OCI-LY7 (cell line): ENCODE data around the gene SERPINE2. TPM values are rescaled to one million over a fixed set of nuclear protein-coding genes. Genes with fewer than 3 reads are reported as not detected.
"Not testable (repeated sequence)": the region's sequence is repeated elsewhere in the genome, so short reads cannot be mapped to it uniquely, and the experiment has no call there.

Experiments
- BruUV-seq: library from RNA; stranded (reverse); fragments of 400-500 nt; replicated peaks from 2 replicates; lab custom pipeline; 2021; lab: Mats Ljungman, UMichigan
- CTCF ChIA-PET: fragments of 300-600 bp; sonication (Branson Sonifier 250); formaldehyde crosslinking; loops from one replicate; lab custom pipeline; 2022; ENCODE audit warnings: antibody characterized with exemption; ENCODE audit not compliant: unreplicated experiment; lab: Charles Lee
- POLR2A ChIA-PET: fragments of 300-600 bp; sonication (Branson Sonifier 250); formaldehyde crosslinking; loops from one replicate; lab custom pipeline; 2022; ENCODE audit warnings: antibody characterized with exemption; lab: Charles Lee
- DNase-seq: peaks from one replicate; pipeline ENCODE4 v3.0.0-alpha.2; 2015; ENCODE audit warnings: low spot score
- H2AFZ ChIP-seq: fragments of 200-600 bp; sonication (generic), shearing (Covaris generic); 2 replicates; pipeline ENCODE4 v1.6.1; 2014; ENCODE audit warnings: mild to moderate bottlenecking, antibody characterized with exemption, low read length, moderate library complexity
- H3K27ac ChIP-seq: fragments of 200-600 bp; sonication (generic); 2 replicates; pipeline ENCODE4 v1.5.1; 2014; ENCODE audit warnings: mixed run types, low read depth, mild to moderate bottlenecking, moderate library complexity, low read length, inconsistent platforms; ENCODE audit not compliant: poor library complexity, severe bottlenecking
- H3K36me3 ChIP-seq: fragments of 200-600 bp; sonication (generic); 2 replicates; pipeline ENCODE4 v1.6.1; 2014; ENCODE audit warnings: mild to moderate bottlenecking, antibody characterized with exemption, low read length, moderate library complexity, mixed read lengths; ENCODE audit not compliant: insufficient read depth
- H3K4me1 ChIP-seq: fragments of 200-600 bp; sonication (generic); 2 replicates; pipeline ENCODE4 v1.5.1; 2014; ENCODE audit warnings: mild to moderate bottlenecking, low read length; ENCODE audit not compliant: insufficient read depth, poor library complexity, severe bottlenecking
- H3K4me2 ChIP-seq: fragments of 200-600 bp; sonication (generic); 2 replicates; pipeline ENCODE4 v1.6.1; 2014; ENCODE audit warnings: mild to moderate bottlenecking, low read length
- H3K4me3 ChIP-seq: fragments of 200-600 bp; sonication (generic); 2 replicates; pipeline ENCODE4 v1.5.1; 2014; ENCODE audit warnings: mild to moderate bottlenecking, low read depth, low read length; ENCODE audit not compliant: poor library complexity, severe bottlenecking
- H3K79me2 ChIP-seq: fragments of 200-600 bp; sonication (generic); 2 replicates; pipeline ENCODE4 v1.6.1; 2016; ENCODE audit warnings: low read depth, mild to moderate bottlenecking, low read length, moderate library complexity, mixed read lengths; ENCODE audit not compliant: insufficient read depth
- H3K9me2 ChIP-seq: fragments of 200-600 bp; sonication (generic); 2 replicates; pipeline ENCODE4 v1.6.1; 2016; ENCODE audit warnings: mild to moderate bottlenecking, low read length, mixed read lengths; ENCODE audit not compliant: insufficient read depth
- H3K9me3 ChIP-seq: fragments of 200-600 bp; sonication (generic); 2 replicates; pipeline ENCODE4 v1.6.1; 2014; ENCODE audit warnings: mild to moderate bottlenecking, mixed run types, low read length, mixed read lengths
- H4K20me1 ChIP-seq: fragments of 200-600 bp; sonication (generic); 2 replicates; pipeline ENCODE4 v1.6.1; 2014; ENCODE audit warnings: mild to moderate bottlenecking, antibody characterized with exemption, low read length, moderate library complexity, mixed read lengths; ENCODE audit not compliant: insufficient read depth
- CTCF ChIP-seq: fragments of 200-600 bp; sonication (generic); conservative IDR thresholded peaks from 2 replicates; pipeline ENCODE4 v1.5.1; 2014; ENCODE audit warnings: mild to moderate bottlenecking, antibody characterized with exemption, low read length, moderate library complexity, mixed read lengths
- EZH2phosphoT487 ChIP-seq: fragments of 200-600 bp; sonication (generic); IDR thresholded peaks from 2 replicates; pipeline ENCODE4 v1.6.1; 2018; ENCODE audit warnings: low read depth, borderline replicate concordance, mild to moderate bottlenecking, mixed run types, antibody characterized with exemption, low read length, moderate library complexity, mixed read lengths
- intact Hi-C: fragments of 100-400 bp; cut with micrococcal nuclease; formaldehyde crosslinking; loops from one replicate; pipeline ENCODE4 v1.10.0; 2022; ENCODE audit not compliant: unreplicated experiment
- total RNA-seq, 2 experiments: library from RNA; depleted of rRNA in 1 of 2; stranded (reverse); fragments of >200 nt in 1 of 2; shearing (Covaris generic) in 1 of 2; gene quantifications; 2 replicates each; pipeline ENCODE4 v1.2.3, GENCODE V29; 2014 to 2022

Gene SERPINE2
- total RNA-seq, 2 experiments from 2014 or later: not detected

GRCh38 chr2:223943561-223944008 is 95.5 kb downstream of the SERPINE2 start:
- Histone ChIP-seq H3K4me3 (peak overlapping the region; percentile 84), H3K79me2 (peaks cover 7% of the 10 kb centered on the region; the same call in 1 of the 2 replicates), H3K27ac (no peak overlapping the region), H3K36me3 (no peaks in the 10 kb centered on the region; the same call in 1 of the 2 replicates), H3K4me1 (peaks cover 19% of the 10 kb centered on the region), H2AFZ (peak overlapping the region; percentile 93; the same call in 1 of the 2 replicates), H3K4me2 (peak overlapping the region; percentile 90), H3K9me3 (no peaks in the 10 kb centered on the region), H4K20me1 (no peaks in the 10 kb centered on the region; the same call in 1 of the 2 replicates), H3K9me2 (no peaks in the 10 kb centered on the region)
- intact Hi-C loops: loop anchor here (2.0 kb wide), 2 partner anchors 49 to 107 kb away; partner anchors contain the start of gene AP1S3
- BruUV-seq: TSS peak; percentile 83
- TF ChIP-seq CTCF (no peak), EZH2phosphoT487 (no peak)
- no peak for DNase-seq
- POLR2A ChIA-PET: interaction anchor here (0.7 to 1.7 kb wide), 5 partner anchors 9 to 1096 kb away, joined by 3 to 6 read pairs (median 3); no protein-coding TSS in a partner anchor
- CTCF ChIA-PET: no interaction called here

DNA sequence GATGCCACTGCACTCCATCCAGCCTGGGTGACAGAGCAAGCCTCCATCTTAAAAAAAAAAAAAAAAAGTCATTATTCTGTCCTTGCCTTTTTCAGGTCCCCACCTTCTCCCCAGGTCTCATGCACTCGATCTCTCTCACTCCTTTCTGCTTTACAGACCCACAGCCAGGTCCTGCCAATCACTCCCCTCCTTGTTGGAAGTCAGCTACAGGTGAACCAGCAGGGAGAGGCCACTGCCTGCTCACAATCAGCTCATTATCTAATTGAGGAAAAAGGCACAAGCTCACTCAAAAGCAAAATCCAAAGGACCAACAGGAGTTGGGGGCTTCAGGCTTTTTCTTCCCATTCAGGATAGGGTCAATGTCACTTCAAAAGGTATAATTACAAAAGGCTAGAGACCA is 96.0 kb downstream of the SERPINE2 start:
- no TSS peak for BruUV-seq
- ChIA-PET POLR2A (interaction anchor here (0.7 to 1.0 kb wide), 4 partner anchors 9 to 1096 kb away, joined by 3 to 4 read pairs (median 3); no protein-coding TSS in a partner anchor), CTCF (no interaction called here)
- no peak overlapping the region for H3K4me3 ChIP-seq
- H3K79me2 ChIP-seq: peaks cover 7% of the 10 kb centered on the region; the same call in 1 of the 2 replicates
- H3K4me1 ChIP-seq: peaks cover 19% of the 10 kb centered on the region
- no peaks in the 10 kb centered on the region for H3K9me2 ChIP-seq
- H2AFZ ChIP-seq: no peak overlapping the region
- H3K9me3 ChIP-seq: no peaks in the 10 kb centered on the region
- H3K36me3 ChIP-seq: no peaks in the 10 kb centered on the region; the same call in 1 of the 2 replicates
- peak overlapping the region; percentile 90 for H3K4me2 ChIP-seq
- H4K20me1 ChIP-seq: no peaks in the 10 kb centered on the region; the same call in 1 of the 2 replicates
- TF ChIP-seq CTCF (no peak), EZH2phosphoT487 (no peak)
- H3K27ac ChIP-seq: no peak overlapping the region
- no peak for DNase-seq
- intact Hi-C loops: no loop called here

- no peak overlapping the region for H3K27ac ChIP-seq
- no peak for DNase-seq
- H3K4me3 ChIP-seq: no peak overlapping the region
- no peak overlapping the region for H2AFZ ChIP-seq
- intact Hi-C loops: no loop called here
- H3K4me2 ChIP-seq: no peak overlapping the region
- no TSS peak for BruUV-seq
- ChIA-PET POLR2A (interaction anchor here (0.7 to 2.0 kb wide), 7 partner anchors 9 to 45 kb away, joined by 3 to 5 read pairs (median 4); no protein-coding TSS in a partner anchor), CTCF (no interaction called here)
- H3K79me2 ChIP-seq: peaks cover 7% of the 10 kb centered on the region; the same call in 1 of the 2 replicates
- no peak for TF ChIP-seq CTCF
- TF ChIP-seq EZH2phosphoT487: no peak
- H4K20me1 ChIP-seq: no peaks in the 10 kb centered on the region; the same call in 1 of the 2 replicates
- H3K9me3 ChIP-seq: no peaks in the 10 kb centered on the region
- peaks cover 19% of the 10 kb centered on the region for H3K4me1 ChIP-seq
- H3K36me3 ChIP-seq: no peaks in the 10 kb centered on the region; the same call in 1 of the 2 replicates
- no peaks in the 10 kb centered on the region for H3K9me2 ChIP-seq
Observed at GRCh38 chr2:223941579-223942277, 97.4 kb downstream of the SERPINE2 start.

DNA sequence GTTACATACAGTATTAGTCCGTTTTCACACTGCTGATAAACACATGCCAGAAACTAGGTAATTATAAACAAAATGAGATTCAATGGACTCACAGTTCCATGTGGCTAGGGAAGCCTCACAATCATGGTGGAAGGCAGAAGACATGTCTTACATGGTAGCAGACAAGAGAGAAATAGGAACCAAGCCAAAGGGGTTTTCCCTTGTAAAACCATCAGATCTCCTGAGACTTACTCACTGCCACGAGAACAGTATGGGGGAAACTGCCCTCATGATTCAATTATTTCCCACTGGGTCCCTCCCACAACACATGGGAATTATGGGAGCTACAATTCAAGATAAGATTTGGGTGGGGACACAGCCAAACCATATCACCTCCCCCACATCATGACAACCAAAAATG is 99.6 kb downstream of the SERPINE2 start:
- H3K4me2 ChIP-seq, CTCF ChIA-PET, H4K20me1 ChIP-seq, H3K9me3 ChIP-seq, H3K4me3 ChIP-seq, BruUV-seq, DNase-seq, H3K9me2 ChIP-seq, H3K4me1 ChIP-seq, H3K36me3 ChIP-seq, intact Hi-C loops, H3K79me2 ChIP-seq, H3K27ac ChIP-seq, H2AFZ ChIP-seq: not testable (repeated sequence)
- POLR2A ChIA-PET: interaction anchor here (0.7 to 1.4 kb wide), 3 partner anchors 10 to 72 kb away, joined by 3 read pairs; no protein-coding TSS in a partner anchor
